Measurements from ENCODE around the gene IL17C. TPM values are rescaled to one million over a fixed set of nuclear protein-coding genes. Genes with fewer than 3 reads are reported as not detected.

Gene IL17C
- not detected in 2 replicates for total RNA-seq

GRCh38 chr16:88638323-88639230 is at the start of gene IL17C:
Gene IL17C, plus strand, starts transcription at chr16:88638572. Its CDS starts 70 bp downstream, at chr16:88638642.

GRCh38 chr16:88650749-88651275 is 12.4 kb downstream of the IL17C start, which contains the start of gene CYBA:
Gene CYBA, minus strand, starts transcription at chr16:88651053. Its CDS starts 40 bp downstream, at chr16:88651013.

GRCh38 chr16:88662843-88663606 is 24.7 kb downstream of the IL17C start, which contains the start of gene MVD:
Gene MVD, minus strand, starts transcription at chr16:88663091. Its CDS starts 11 bp downstream, at chr16:88663080.

GRCh38 chr16:88686439-88687253 is 48.3 kb downstream of the IL17C start, which contains the start of gene SNAI3:
Gene SNAI3, minus strand, starts transcription at chr16:88686507. Its CDS starts 101 bp downstream, at chr16:88686406.

Other genes with a start within 250 kb of the IL17C start
- 1.6 and 2.1 TPM in 2 replicates for gene ZFPM1, start 185.3 kb upstream of the IL17C start, total RNA-seq
- gene ZC3H18, start 68.2 kb upstream of the IL17C start, total RNA-seq = 8.0 and 9.8 TPM in 2 replicates
- 311 and 407 TPM in 2 replicates for gene CYBA, start 12.5 kb downstream of the IL17C start, total RNA-seq
- 117 and 128 TPM in 2 replicates for gene MVD, start 24.5 kb downstream of the IL17C start, total RNA-seq
- under 0.01 TPM in 1 of 2 replicates, not detected in the other for gene SNAI3, start 47.9 kb downstream of the IL17C start, total RNA-seq
- 11.0 and 14.8 TPM in 2 replicates for gene RNF166, start 67.8 kb downstream of the IL17C start, total RNA-seq
- 14.6 and 21.0 TPM in 2 replicates for gene CTU2, start 67.9 kb downstream of the IL17C start, total RNA-seq
- 117 and 159 TPM in 2 replicates for gene PIEZO1, start 146.6 kb downstream of the IL17C start, total RNA-seq
- 1.2 and 1.6 TPM in 2 replicates for gene CDT1, start 165.2 kb downstream of the IL17C start, total RNA-seq
- 61.8 and 78.5 TPM in 2 replicates for gene APRT, start 173.4 kb downstream of the IL17C start, total RNA-seq
- 18.5 and 25.1 TPM in 2 replicates for gene GALNS, start 218.4 kb downstream of the IL17C start, total RNA-seq
- 55.5 and 83.8 TPM in 2 replicates for gene TRAPPC2L, start 218.6 kb downstream of the IL17C start, total RNA-seq
- gene PABPN1L, start 228.1 kb downstream of the IL17C start, total RNA-seq = not detected in 2 replicates